HFF-Myc (cell line): ENCODE data around the gene SGMS2.

Experiments used
- DNase-seq: peaks from one replicate; pipeline ENCODE4 v3.0.0-alpha.2; 2011; ENCODE audit warnings: low read depth; ENCODE audit errors: extremely low read depth
- H3K4me3 ChIP-seq: replicated peaks from 2 replicates; pipeline ENCODE4 v1.5.1; 2011; ENCODE audit warnings: low read depth, mild to moderate bottlenecking, control low read depth, low read length
- CTCF ChIP-seq: IDR thresholded peaks from 2 replicates; pipeline ENCODE4 v1.5.1; 2012; ENCODE audit warnings: mild to moderate bottlenecking, low read depth, low read length, control low read depth; ENCODE audit errors: missing control alignments

Gene SGMS2

DNA sequence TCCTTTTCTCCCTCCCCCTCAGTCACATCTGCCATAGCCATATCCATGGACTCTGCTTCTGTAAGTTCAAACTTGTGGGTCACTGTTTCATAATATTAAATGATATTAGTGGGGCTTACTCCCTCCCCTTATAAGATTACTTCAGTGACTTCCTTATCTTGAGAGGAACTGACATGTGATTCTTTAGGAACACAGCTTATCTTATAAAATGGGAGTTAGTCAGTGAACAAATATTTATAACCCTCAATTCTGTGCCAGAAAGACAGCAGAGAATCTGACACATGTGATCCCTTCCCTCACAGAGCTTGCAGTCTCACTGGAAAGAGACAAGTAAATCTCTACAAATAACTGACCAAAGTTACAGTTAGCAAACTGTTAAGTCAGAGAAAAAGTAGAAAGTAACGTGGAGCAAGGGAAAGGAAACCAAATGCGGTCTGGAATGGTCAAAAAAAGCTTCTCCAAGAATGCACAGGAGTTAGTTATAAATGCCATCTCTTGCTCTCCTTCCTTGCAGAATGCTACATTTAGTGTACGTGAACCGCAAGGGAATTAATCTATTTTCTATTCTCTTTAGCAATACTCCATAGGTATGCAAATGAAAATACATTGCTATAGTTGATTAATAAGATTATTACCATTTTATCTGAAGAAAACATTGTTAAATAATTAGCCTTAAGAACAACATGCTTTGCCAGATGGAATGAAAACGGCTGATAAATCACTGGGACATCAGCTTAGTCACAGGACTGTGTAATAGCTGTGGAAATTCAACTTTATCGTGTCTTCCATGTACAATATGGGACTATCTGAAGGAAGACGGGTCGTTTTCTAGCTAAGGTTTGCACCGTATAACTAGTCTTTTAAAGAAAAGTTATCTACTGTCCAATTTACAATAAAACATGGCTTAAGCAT, 29.0 kb downstream of the SGMS2 start:
- DNase-seq = no peak
- H3K4me3 ChIP-seq = no peak overlapping the region
- no peak for TF ChIP-seq CTCF

GRCh38 chr4:107854356-107855022, 29.8 kb downstream of the SGMS2 start:
- DNase-seq = no peak
- TF ChIP-seq CTCF = no peak

DNA sequence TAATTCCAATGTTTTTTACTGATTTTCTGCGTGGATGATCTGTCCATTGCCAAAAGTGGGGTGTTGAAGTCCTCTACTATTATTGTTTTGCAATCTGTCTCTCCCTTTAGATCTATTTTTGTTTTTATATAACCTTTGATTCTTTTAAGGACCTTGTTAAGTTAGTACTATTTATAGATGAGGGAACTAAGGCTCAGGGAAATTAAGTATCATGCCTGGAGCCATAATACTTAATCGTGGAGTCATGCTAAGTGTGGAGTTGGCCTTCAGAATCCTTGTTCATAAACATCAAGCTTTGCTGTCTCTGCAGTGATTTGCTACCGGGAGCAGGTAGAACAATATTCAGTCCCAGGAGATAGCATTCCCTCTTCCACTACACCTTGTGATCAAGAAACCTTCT, 31.0 kb downstream of the SGMS2 start:
- DNase-seq = no peak
- no peak for TF ChIP-seq CTCF
- no peak overlapping the region for H3K4me3 ChIP-seq

More at GRCh38 chr4:107854356-107855022, 29.8 kb downstream of the SGMS2 start:
- H3K4me3 ChIP-seq = no peak overlapping the region

DNA sequence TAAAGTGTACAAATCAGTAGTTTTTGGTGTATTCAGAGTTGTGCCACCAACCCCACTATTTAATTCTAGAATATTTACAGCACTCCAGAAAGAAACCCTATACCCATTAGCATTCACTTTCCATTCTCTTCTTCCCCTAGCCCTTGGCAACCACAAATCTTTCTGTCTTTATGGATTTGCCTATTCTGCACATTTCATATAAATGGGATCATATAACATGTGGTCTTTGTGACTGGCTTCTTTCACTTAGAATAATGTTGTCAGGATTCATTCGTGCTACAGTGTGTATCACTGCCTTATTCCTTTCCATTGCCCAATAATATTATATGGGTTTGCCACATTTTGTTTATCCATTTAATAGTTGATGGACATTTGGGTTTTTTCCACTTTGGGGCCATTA, 32.2 kb downstream of the SGMS2 start:
- no peak for TF ChIP-seq CTCF
- no peak for DNase-seq

GRCh38 chr4:107857741-107858140, 33.0 kb downstream of the SGMS2 start:
- no peak for TF ChIP-seq CTCF
- DNase-seq = no peak
- no peak overlapping the region for H3K4me3 ChIP-seq

More for the DNA sequence above, 32.2 kb downstream of the SGMS2 start:
- no peak overlapping the region for H3K4me3 ChIP-seq

- no peak overlapping the region for H3K4me3 ChIP-seq
- no peak for TF ChIP-seq CTCF
- DNase-seq = no peak
Observed at GRCh38 chr4:107858158-107858742, 33.5 kb downstream of the SGMS2 start.
